ENCODE data around the gene CD177.
"Not testable (repeated sequence)": the region's sequence is repeated elsewhere in the genome, so short reads cannot be mapped to it uniquely, and the experiment has no call there.

CD177 gene

GRCh38 chr19:43316591-43317319 is 36.7 kb upstream of the CD177 start:
- no peaks in the 10 kb centered on the region for H3K27me3 ChIP-seq (ENCODE audit: insufficient read depth, poor library complexity, severe bottlenecking)
- H3K4me1 ChIP-seq (ENCODE audit: insufficient read depth, poor library complexity, severe bottlenecking), result no peaks in the 10 kb centered on the region
- H3K4me3 ChIP-seq (ENCODE audit: severe bottlenecking), result no peak overlapping the region
- H3K9me3 ChIP-seq (ENCODE audit: severe bottlenecking), result no peaks in the 10 kb centered on the region
- no peak overlapping the region for H3K27ac ChIP-seq (ENCODE audit: poor library complexity, severe bottlenecking)
- ATAC-seq (ENCODE audit: low read depth) (peak; percentile 75), DNase-seq (ENCODE audit: low spot score) (no peak)
- TF ChIP-seq CTCF (IDR thresholded peaks at IDR 0.05; ENCODE audit: poor library complexity, severe bottlenecking), result peak; percentile 80
- H3K36me3 ChIP-seq (ENCODE audit: low read depth), result no peaks in the 10 kb centered on the region

GRCh38 chr19:43318203-43318602 is 35.3 kb upstream of the CD177 start:
- DNase-seq (ENCODE audit: low spot score) (no peak), ATAC-seq (ENCODE audit: low read depth) (no peak)
- H3K4me3 ChIP-seq (ENCODE audit: severe bottlenecking), result no peak overlapping the region
- no peaks in the 10 kb centered on the region for H3K27me3 ChIP-seq (ENCODE audit: insufficient read depth, poor library complexity, severe bottlenecking)
- no peak overlapping the region for H3K27ac ChIP-seq (ENCODE audit: poor library complexity, severe bottlenecking)
- TF ChIP-seq CTCF (IDR thresholded peaks at IDR 0.05; ENCODE audit: poor library complexity, severe bottlenecking), result no peak
- H3K36me3 ChIP-seq (ENCODE audit: low read depth), result no peaks in the 10 kb centered on the region
- H3K4me1 ChIP-seq (ENCODE audit: insufficient read depth, poor library complexity, severe bottlenecking), result no peaks in the 10 kb centered on the region
- no peaks in the 10 kb centered on the region for H3K9me3 ChIP-seq (ENCODE audit: severe bottlenecking)

- Histone ChIP-seq H3K4me1 (ENCODE audit: insufficient read depth, poor library complexity, severe bottlenecking) (no peaks in the 10 kb centered on the region), H3K4me3 (ENCODE audit: severe bottlenecking) (no peak overlapping the region), H3K9me3 (ENCODE audit: severe bottlenecking) (no peaks in the 10 kb centered on the region), H3K27ac (ENCODE audit: poor library complexity, severe bottlenecking) (no peak overlapping the region), H3K27me3 (ENCODE audit: insufficient read depth, poor library complexity, severe bottlenecking) (no peaks in the 10 kb centered on the region), H3K36me3 (ENCODE audit: low read depth) (no peaks in the 10 kb centered on the region)
- DNase-seq (ENCODE audit: low spot score) (no peak), ATAC-seq (ENCODE audit: low read depth) (no peak)
- TF ChIP-seq CTCF (IDR thresholded peaks at IDR 0.05; ENCODE audit: poor library complexity, severe bottlenecking), result no peak
Observed at GRCh38 chr19:43318796-43319314, 34.6 kb upstream of the CD177 start.

- no peak for TF ChIP-seq CTCF (IDR thresholded peaks at IDR 0.05; ENCODE audit: poor library complexity, severe bottlenecking)
- H3K9me3 ChIP-seq (ENCODE audit: severe bottlenecking), result no peaks in the 10 kb centered on the region
- DNase-seq (ENCODE audit: low spot score), result no peak
- no peak for ATAC-seq (ENCODE audit: low read depth)
- H3K27me3 ChIP-seq (ENCODE audit: insufficient read depth, poor library complexity, severe bottlenecking), result no peaks in the 10 kb centered on the region
- no peaks in the 10 kb centered on the region for H3K36me3 ChIP-seq (ENCODE audit: low read depth)
- no peak overlapping the region for H3K27ac ChIP-seq (ENCODE audit: poor library complexity, severe bottlenecking)
- no peaks in the 10 kb centered on the region for H3K4me1 ChIP-seq (ENCODE audit: insufficient read depth, poor library complexity, severe bottlenecking)
- H3K4me3 ChIP-seq (ENCODE audit: severe bottlenecking), result no peak overlapping the region
Observed at GRCh38 chr19:43320546-43320945, 32.9 kb upstream of the CD177 start.

- not testable (repeated sequence) for ATAC-seq (ENCODE audit: low read depth); H3K4me3 ChIP-seq (ENCODE audit: severe bottlenecking)
Observed at GRCh38 chr19:43326761-43327160, 26.7 kb upstream of the CD177 start.

GRCh38 chr19:43328561-43328960 is 24.9 kb upstream of the CD177 start:
- H3K9me3 ChIP-seq (ENCODE audit: severe bottlenecking); DNase-seq (ENCODE audit: low spot score); H3K27ac ChIP-seq (ENCODE audit: poor library complexity, severe bottlenecking); H3K4me3 ChIP-seq (ENCODE audit: severe bottlenecking); ATAC-seq (ENCODE audit: low read depth); H3K4me1 ChIP-seq (ENCODE audit: insufficient read depth, poor library complexity, severe bottlenecking); H3K27me3 ChIP-seq (ENCODE audit: insufficient read depth, poor library complexity, severe bottlenecking); H3K36me3 ChIP-seq (ENCODE audit: low read depth): not testable (repeated sequence)

More at GRCh38 chr19:43326761-43327160, 26.7 kb upstream of the CD177 start:
- not testable (repeated sequence) for DNase-seq (ENCODE audit: low spot score); H3K9me3 ChIP-seq (ENCODE audit: severe bottlenecking); H3K27me3 ChIP-seq (ENCODE audit: insufficient read depth, poor library complexity, severe bottlenecking); H3K27ac ChIP-seq (ENCODE audit: poor library complexity, severe bottlenecking); H3K36me3 ChIP-seq (ENCODE audit: low read depth); H3K4me1 ChIP-seq (ENCODE audit: insufficient read depth, poor library complexity, severe bottlenecking)

- not testable (repeated sequence) for H3K36me3 ChIP-seq (ENCODE audit: low read depth); DNase-seq (ENCODE audit: low spot score); H3K9me3 ChIP-seq (ENCODE audit: severe bottlenecking); H3K27ac ChIP-seq (ENCODE audit: poor library complexity, severe bottlenecking); H3K27me3 ChIP-seq (ENCODE audit: insufficient read depth, poor library complexity, severe bottlenecking); H3K4me1 ChIP-seq (ENCODE audit: insufficient read depth, poor library complexity, severe bottlenecking); H3K4me3 ChIP-seq (ENCODE audit: severe bottlenecking); ATAC-seq (ENCODE audit: low read depth)
Observed at GRCh38 chr19:43329049-43329448, 24.4 kb upstream of the CD177 start.

Measured in RWPE2 (cell line).